Ecto neural progenitor cell (in vitro differentiated cells): ENCODE data around the gene RGS3.

Experiments used
- DNase-seq: peaks from one replicate; pipeline ENCODE4 v3.0.0-alpha.2; 2018; ENCODE audit warnings: low spot score

Gene RGS3

GRCh38 chr9:113572076-113572861 is 108.7 kb downstream of the RGS3 start:
- DNase-seq, result no peak

- no peak for DNase-seq
Measured at GRCh38 chr9:113573046-113573958, 109.8 kb downstream of the RGS3 start.

- DNase-seq, result no peak
Measured at GRCh38 chr9:113573959-113574352, 110.4 kb downstream of the RGS3 start.

GRCh38 chr9:113574441-113575262 is 111.1 kb downstream of the RGS3 start:
- no peak for DNase-seq

- no peak for DNase-seq
Measured at GRCh38 chr9:113577525-113578261, 114.2 kb downstream of the RGS3 start.

- DNase-seq, result no peak
Measured at GRCh38 chr9:113578279-113578865, 114.8 kb downstream of the RGS3 start.

GRCh38 chr9:113578882-113579282 is 115.4 kb downstream of the RGS3 start:
- no peak for DNase-seq

- no peak for DNase-seq
Measured at GRCh38 chr9:113579283-113580040, 115.9 kb downstream of the RGS3 start.

- DNase-seq, result no peak
Measured at GRCh38 chr9:113580041-113580953, 116.8 kb downstream of the RGS3 start.

GRCh38 chr9:113580954-113581311 is 117.4 kb downstream of the RGS3 start:
- no peak for DNase-seq

- no peak for DNase-seq
Measured at GRCh38 chr9:113581865-113582697, 118.6 kb downstream of the RGS3 start.

GRCh38 chr9:113582698-113583200 is 119.2 kb downstream of the RGS3 start:
- DNase-seq, result no peak

GRCh38 chr9:113583511-113584427 is 120.2 kb downstream of the RGS3 start:
- no peak for DNase-seq

- DNase-seq, result no peak
Measured at GRCh38 chr9:113584428-113585084, 121.0 kb downstream of the RGS3 start.

GRCh38 chr9:113585085-113585442 is 121.5 kb downstream of the RGS3 start:
- DNase-seq, result no peak

GRCh38 chr9:113585555-113585954 is 122.0 kb downstream of the RGS3 start:
- no peak for DNase-seq
